Activated CD4-positive, alpha-beta T cell treated with anti-CD3 and anti-CD28 coated beads, Interleukin-2, amount 10 ng/mL, durations not matched to agents 7 days and 5 days (primary cell): Measurements from ENCODE around the gene TMEM33. TPM values are rescaled to one million over a fixed set of nuclear protein-coding genes. Genes with fewer than 3 reads are reported as not detected.

Experiments
- CTCF ChIA-PET: fragments of 350-600 bp; sonication (Branson Sonifier 250); formaldehyde crosslinking; loops from one replicate; lab custom pipeline; 2021; ENCODE audit warnings: antibody characterized with exemption; lab: Charles Lee
- POLR2A ChIA-PET: fragments of 350-600 bp; sonication (Branson Sonifier 250); formaldehyde crosslinking; loops from one replicate; lab custom pipeline; 2021; ENCODE audit warnings: antibody characterized with exemption; lab: Charles Lee
- DNase-seq: peaks from one replicate; pipeline ENCODE4 v3.0.0-alpha.2; 2020
- H3K27ac Mint-ChIP-seq: one replicate; pipeline ENCODE4 v1.8.0; 2021; ENCODE audit warnings: mild to moderate bottlenecking, moderate library complexity, mixed read lengths
- H3K27me3 Mint-ChIP-seq: one replicate; pipeline ENCODE4 v1.8.0; 2021; ENCODE audit warnings: mixed read lengths
- H3K36me3 Mint-ChIP-seq: one replicate; pipeline ENCODE4 v1.8.0; 2021; ENCODE audit warnings: low read depth, mixed read lengths
- H3K4me1 Mint-ChIP-seq: one replicate; pipeline ENCODE4 v1.8.0; 2021; ENCODE audit warnings: mixed read lengths
- H3K4me3 Mint-ChIP-seq: one replicate; pipeline ENCODE4 v1.8.0; 2021; ENCODE audit warnings: mild to moderate bottlenecking, moderate library complexity, mixed read lengths
- H3K9me3 Mint-ChIP-seq: one replicate; pipeline ENCODE4 v1.8.0; 2021; ENCODE audit warnings: mixed read lengths
- total RNA-seq, 2 experiments: library from RNA; stranded (reverse); gene quantifications; one replicate each; pipeline ENCODE4 v1.2.3, GENCODE V29; 2021

TMEM33 gene
- total RNA-seq, 2 experiments from 2014 or later, result 54.4 to 65.6 TPM

GRCh38 chr4:41949531-41949930, 14.3 kb downstream of the TMEM33 start:
- Mint-ChIP-seq H3K27ac (no peak overlapping the region), H3K4me3 (no peak overlapping the region), H3K9me3 (no peaks in the 10 kb centered on the region), H3K4me1 (peaks cover 17% of the 10 kb centered on the region), H3K27me3 (no peaks in the 10 kb centered on the region), H3K36me3 (peaks cover 49% of the 10 kb centered on the region)
- DNase-seq, result no peak
- ChIA-PET POLR2A (no interaction called here), CTCF (no interaction called here)

- no peaks in the 10 kb centered on the region for H3K4me1 Mint-ChIP-seq
- H3K27me3 Mint-ChIP-seq, result no peaks in the 10 kb centered on the region
- POLR2A ChIA-PET, result interaction anchor here (0.7 kb wide), 1 partner anchor 127 kb away, joined by 9 read pairs; no protein-coding TSS in a partner anchor
- H3K36me3 Mint-ChIP-seq, result peaks cover 20% of the 10 kb centered on the region
- H3K4me3 Mint-ChIP-seq, result no peak overlapping the region
- no peak overlapping the region for H3K27ac Mint-ChIP-seq
- peak; percentile 28 for DNase-seq
- no peaks in the 10 kb centered on the region for H3K9me3 Mint-ChIP-seq
- CTCF ChIA-PET, result interaction anchor here (0.6 to 1.1 kb wide), 4 partner anchors 23 to 433 kb away, joined by 3 to 4 read pairs (median 4); no protein-coding TSS in a partner anchor
Observed at GRCh38 chr4:41957634-41958033, 22.4 kb downstream of the TMEM33 start.

- Mint-ChIP-seq H3K27ac (no peak overlapping the region), H3K4me3 (no peak overlapping the region), H3K27me3 (no peaks in the 10 kb centered on the region), H3K36me3 (peaks cover 8% of the 10 kb centered on the region), H3K9me3 (peaks cover 5% of the 10 kb centered on the region), H3K4me1 (no peaks in the 10 kb centered on the region)
- ChIA-PET POLR2A (no interaction called here), CTCF (interaction anchor here (0.7 kb wide), 1 partner anchor 109 kb away, joined by 3 read pairs; no protein-coding TSS in a partner anchor)
- DNase-seq, result peak; percentile 41
Observed at GRCh38 chr4:41963105-41963504, 27.9 kb downstream of the TMEM33 start.

- H3K9me3 Mint-ChIP-seq, result peaks cover 12% of the 10 kb centered on the region
- ChIA-PET POLR2A (no interaction called here), CTCF (no interaction called here)
- no peaks in the 10 kb centered on the region for H3K27me3 Mint-ChIP-seq
- H3K4me3 Mint-ChIP-seq, result no peak overlapping the region
- H3K36me3 Mint-ChIP-seq, result peaks cover 13% of the 10 kb centered on the region
- DNase-seq, result no peak
- no peaks in the 10 kb centered on the region for H3K4me1 Mint-ChIP-seq
- no peak overlapping the region for H3K27ac Mint-ChIP-seq
Observed at GRCh38 chr4:41964401-41964800, 29.2 kb downstream of the TMEM33 start.

- H3K27me3 Mint-ChIP-seq, result no peaks in the 10 kb centered on the region
- DNase-seq, result no peak
- no peaks in the 10 kb centered on the region for H3K4me1 Mint-ChIP-seq
- POLR2A ChIA-PET, result no interaction called here
- no peak overlapping the region for H3K4me3 Mint-ChIP-seq
- CTCF ChIA-PET, result interaction anchor here (1.0 kb wide), 1 partner anchor 8 kb away, joined by 3 read pairs; no protein-coding TSS in a partner anchor
- peaks cover 18% of the 10 kb centered on the region for H3K9me3 Mint-ChIP-seq
- H3K36me3 Mint-ChIP-seq, result peaks cover 12% of the 10 kb centered on the region
- H3K27ac Mint-ChIP-seq, result no peak overlapping the region
Observed at GRCh38 chr4:41967392-41967791, 32.2 kb downstream of the TMEM33 start.

- no peak overlapping the region for H3K4me3 Mint-ChIP-seq
- H3K27me3 Mint-ChIP-seq, result no peaks in the 10 kb centered on the region
- H3K36me3 Mint-ChIP-seq, result peaks cover 12% of the 10 kb centered on the region
- CTCF ChIA-PET, result no interaction called here
- POLR2A ChIA-PET, result no interaction called here
- no peak for DNase-seq
- peaks cover 18% of the 10 kb centered on the region for H3K9me3 Mint-ChIP-seq
- no peaks in the 10 kb centered on the region for H3K4me1 Mint-ChIP-seq
- H3K27ac Mint-ChIP-seq, result no peak overlapping the region
Observed at GRCh38 chr4:41969671-41970070, 34.4 kb downstream of the TMEM33 start.

- no peak for DNase-seq
- H3K9me3 Mint-ChIP-seq, result peaks cover 5% of the 10 kb centered on the region
- CTCF ChIA-PET, result no interaction called here
- H3K4me1 Mint-ChIP-seq, result no peaks in the 10 kb centered on the region
- no peaks in the 10 kb centered on the region for H3K27me3 Mint-ChIP-seq
- H3K36me3 Mint-ChIP-seq, result peaks cover 2% of the 10 kb centered on the region
- no peak overlapping the region for H3K4me3 Mint-ChIP-seq
- POLR2A ChIA-PET, result no interaction called here
- no peak overlapping the region for H3K27ac Mint-ChIP-seq
Observed at GRCh38 chr4:41975341-41975740, 40.1 kb downstream of the TMEM33 start.

GRCh38 chr4:41976775-41977516, 41.7 kb downstream of the TMEM33 start:
- ChIA-PET CTCF (interaction anchor here (0.7 kb wide), 1 partner anchor 177 kb away, joined by 3 read pairs; no protein-coding TSS in a partner anchor), POLR2A (no interaction called here)
- Mint-ChIP-seq H3K4me3 (no peak overlapping the region), H3K27me3 (no peaks in the 10 kb centered on the region), H3K9me3 (peaks cover 5% of the 10 kb centered on the region), H3K36me3 (peaks cover 2% of the 10 kb centered on the region), H3K27ac (no peak overlapping the region), H3K4me1 (no peaks in the 10 kb centered on the region)
- no peak for DNase-seq

- Mint-ChIP-seq H3K27ac (no peak overlapping the region), H3K9me3 (no peaks in the 10 kb centered on the region), H3K27me3 (no peaks in the 10 kb centered on the region), H3K4me1 (no peaks in the 10 kb centered on the region), H3K36me3 (no peaks in the 10 kb centered on the region), H3K4me3 (no peak overlapping the region)
- ChIA-PET CTCF (no interaction called here), POLR2A (no interaction called here)
- DNase-seq, result no peak
Observed at GRCh38 chr4:41977709-41978108, 42.5 kb downstream of the TMEM33 start.

GRCh38 chr4:41981456-41981855, 46.2 kb downstream of the TMEM33 start, which contains the start of gene DCAF4L1:
DCAF4L1 (plus strand) TSS chr4:41981756; CDS start chr4:41981793, 37 bp downstream.
- H3K4me1 Mint-ChIP-seq, result peaks cover 4% of the 10 kb centered on the region
- POLR2A ChIA-PET, result no interaction called here
- H3K4me3 Mint-ChIP-seq, result no peak within 1 kb of the TSS
- CTCF ChIA-PET, result no interaction called here
- H3K9me3 Mint-ChIP-seq, result no peaks in the 10 kb centered on the region
- H3K27ac Mint-ChIP-seq, result no peak within 1 kb of the TSS
- DNase-seq, result no peak
- no peaks in the 10 kb centered on the region for H3K36me3 Mint-ChIP-seq
- no peaks in the 10 kb centered on the region for H3K27me3 Mint-ChIP-seq

- POLR2A ChIA-PET, result no interaction called here
- Mint-ChIP-seq H3K36me3 (no peaks in the 10 kb centered on the region), H3K27ac (no peak overlapping the region), H3K27me3 (no peaks in the 10 kb centered on the region), H3K4me1 (peaks cover 4% of the 10 kb centered on the region), H3K4me3 (no peak overlapping the region), H3K9me3 (no peaks in the 10 kb centered on the region)
- CTCF ChIA-PET, result no interaction called here
- no peak for DNase-seq
Observed at GRCh38 chr4:41982716-41983115, 47.5 kb downstream of the TMEM33 start.

GRCh38 chr4:41985151-41985550, 49.9 kb downstream of the TMEM33 start:
- CTCF ChIA-PET, result no interaction called here
- Mint-ChIP-seq H3K4me1 (peaks cover 13% of the 10 kb centered on the region), H3K36me3 (no peaks in the 10 kb centered on the region), H3K4me3 (no peak overlapping the region), H3K27ac (no peak overlapping the region), H3K9me3 (no peaks in the 10 kb centered on the region), H3K27me3 (no peaks in the 10 kb centered on the region)
- DNase-seq, result no peak
- POLR2A ChIA-PET, result no interaction called here

GRCh38 chr4:41989994-41990364, 54.8 kb downstream of the TMEM33 start:
- peak overlapping the region; percentile 90 for H3K27ac Mint-ChIP-seq
- H3K36me3 Mint-ChIP-seq, result peaks cover 3% of the 10 kb centered on the region
- no peaks in the 10 kb centered on the region for H3K9me3 Mint-ChIP-seq
- ChIA-PET POLR2A (no interaction called here), CTCF (interaction anchor here (0.7 to 1.4 kb wide), 3 partner anchors 9 to 230 kb away, joined by 3 to 4 read pairs (median 4); no protein-coding TSS in a partner anchor)
- H3K4me3 Mint-ChIP-seq, result peak overlapping the region; percentile 90
- peaks cover 28% of the 10 kb centered on the region for H3K4me1 Mint-ChIP-seq
- peak; percentile 7 for DNase-seq
- H3K27me3 Mint-ChIP-seq, result no peaks in the 10 kb centered on the region
